SK-MEL-5 (cell line): ENCODE measurements around the gene PTGES3L. TPM values are rescaled to one million over a fixed set of nuclear protein-coding genes. Genes with fewer than 3 reads are reported as not detected.
"Not testable (repeated sequence)": the region's sequence is repeated elsewhere in the genome, so short reads cannot be mapped to it uniquely, and the experiment has no call there.

Source experiments
- DNase-seq: peaks from one replicate; pipeline ENCODE4 v3.0.0-alpha.2; 2016; ENCODE audit warnings: low read depth, low spot score
- in situ Hi-C: cut with HindIII; loops from 2 replicates; pipeline ENCODE4 v1.10.0; 2016; ENCODE audit warnings: low sequenced_read_pairs, high pct_unique_total_duplicates, low pct_unique_long_range_greater_than_20kb
- small RNA-seq, 2 experiments: library from RNA; depleted of rRNA; stranded (forward); fragments of <200 nt; gene quantifications; one replicate each; pipeline ENCODE3, GENCODE V24; 2014
- total RNA-seq: library from RNA; depleted of rRNA; stranded (reverse); fragments of >200 nt; shearing (Covaris generic); gene quantifications from 2 replicates; pipeline ENCODE4 v1.2.3, GENCODE V29; 2014; rRNA removed

PTGES3L gene
- total RNA-seq, 1 experiment from 2014 or later: 0.42 TPM

DNA sequence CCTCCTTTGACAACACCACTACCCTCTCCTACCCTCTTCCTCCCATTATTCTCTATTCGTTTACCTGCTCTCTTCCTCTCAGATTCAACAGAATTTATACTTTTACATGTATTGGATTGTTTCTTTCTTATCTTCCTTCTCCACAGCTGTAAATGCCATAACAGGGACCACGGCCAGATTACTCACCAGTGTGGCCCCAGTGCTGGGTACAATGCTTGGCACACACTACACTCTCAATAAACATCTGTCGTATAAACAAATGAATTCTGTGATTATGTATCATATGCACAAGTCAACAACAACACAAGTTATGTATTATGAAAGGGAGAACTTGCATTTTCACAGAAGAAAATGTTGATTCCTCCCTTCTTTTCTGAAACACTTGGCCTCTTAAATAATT is 35.7 kb downstream of the PTGES3L start:
- DNase-seq: no peak
- in situ Hi-C loops: no loop called here

DNA sequence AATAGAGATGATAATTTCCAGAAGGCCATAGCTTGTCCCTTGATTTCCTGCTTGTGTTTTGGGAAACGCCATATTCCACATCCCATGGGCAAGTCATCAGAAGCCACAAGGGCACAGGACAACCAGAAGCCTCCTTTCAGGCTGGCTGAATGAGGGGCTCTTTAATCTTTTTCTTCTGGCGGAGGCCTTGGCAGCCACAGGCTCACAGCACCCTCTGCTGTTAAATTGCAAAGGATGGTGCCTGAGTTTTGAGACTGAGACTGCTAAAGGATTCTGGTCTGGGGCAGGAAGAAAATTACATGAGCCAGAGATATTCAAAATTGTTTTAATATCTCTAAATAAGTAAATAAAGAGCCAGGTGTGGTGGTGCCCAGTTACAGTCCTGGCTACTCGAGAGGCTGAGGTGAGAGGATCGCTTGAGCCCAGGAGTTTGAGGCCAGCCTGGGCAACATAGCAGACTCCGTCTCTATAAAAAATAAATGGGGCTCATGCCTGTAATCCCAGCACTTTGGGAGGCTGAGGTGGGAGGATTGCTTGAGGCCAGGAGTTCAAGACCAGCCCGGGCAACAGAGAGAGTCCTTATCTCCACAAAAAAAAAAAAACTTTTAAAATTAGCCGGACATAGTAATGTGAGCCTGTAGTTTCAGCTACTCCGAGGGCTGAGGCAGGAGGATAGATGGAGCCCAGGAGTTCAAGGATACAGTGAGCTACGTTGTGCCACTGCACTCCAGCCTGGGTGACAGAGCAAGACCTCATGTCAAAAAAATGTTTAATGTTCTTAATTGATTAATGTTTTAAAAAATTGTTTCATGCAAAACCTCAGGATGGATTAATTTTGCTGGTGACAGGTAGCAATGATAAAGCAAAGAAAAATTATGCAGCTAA is 41.9 kb downstream of the PTGES3L start:
- DNase-seq: peak; percentile 85
- in situ Hi-C loops: no loop called here

DNA sequence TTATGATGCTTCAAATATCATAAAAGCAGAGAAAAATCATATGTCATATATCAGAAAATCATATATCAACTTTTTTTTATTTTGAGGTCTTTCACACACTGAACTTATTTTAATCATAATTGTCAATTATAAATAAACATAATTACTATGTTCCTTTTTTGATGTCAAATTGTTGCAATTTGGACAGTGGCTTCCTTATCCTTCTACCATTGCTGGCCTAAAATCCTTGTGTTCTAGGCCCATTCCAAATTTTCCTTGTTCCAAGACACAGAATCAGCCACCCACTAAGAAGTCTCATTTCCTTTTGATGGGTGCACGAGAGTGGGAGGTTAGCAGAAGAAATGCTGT is 50.4 kb downstream of the PTGES3L start:
- DNase-seq: no peak
- in situ Hi-C loops: no loop called here

DNA sequence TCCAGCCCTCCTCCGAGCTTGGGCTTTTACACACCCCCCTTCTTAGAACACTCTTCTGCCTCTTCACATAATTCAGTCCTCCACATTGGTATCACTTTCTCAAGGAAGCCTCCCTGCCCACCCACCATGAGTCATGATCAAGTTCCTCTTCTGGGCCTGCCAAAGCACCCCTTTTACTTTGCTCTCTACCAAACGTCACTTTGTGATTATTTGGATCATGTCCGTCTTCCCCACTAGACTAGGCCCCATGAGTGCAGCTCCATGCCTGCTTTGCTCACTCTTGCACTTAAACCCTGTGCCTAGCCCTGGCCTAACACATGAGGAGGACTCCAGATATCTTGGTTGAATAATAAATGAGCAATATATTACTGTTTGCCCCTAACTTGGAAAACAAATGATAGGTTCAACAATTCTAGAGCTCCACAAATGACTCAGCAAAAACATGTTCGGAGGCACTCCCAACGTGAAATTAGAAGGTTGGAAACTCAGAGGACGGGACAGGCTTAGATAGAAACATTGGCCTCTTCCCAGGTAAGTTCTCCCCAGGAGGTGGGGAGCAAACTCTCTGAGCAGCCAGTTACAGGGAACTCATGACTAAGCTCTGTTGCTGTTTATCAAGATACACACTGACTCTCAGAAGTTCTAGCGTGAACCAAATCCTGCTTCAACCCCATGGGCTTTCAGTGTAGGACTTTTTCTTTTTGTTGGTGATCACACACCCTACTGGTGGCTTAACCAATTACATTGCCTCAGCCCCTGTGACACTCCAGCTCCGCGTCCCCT is 51.0 kb downstream of the PTGES3L start:
- DNase-seq: peak; percentile 84
- in situ Hi-C loops: no loop called here

DNA sequence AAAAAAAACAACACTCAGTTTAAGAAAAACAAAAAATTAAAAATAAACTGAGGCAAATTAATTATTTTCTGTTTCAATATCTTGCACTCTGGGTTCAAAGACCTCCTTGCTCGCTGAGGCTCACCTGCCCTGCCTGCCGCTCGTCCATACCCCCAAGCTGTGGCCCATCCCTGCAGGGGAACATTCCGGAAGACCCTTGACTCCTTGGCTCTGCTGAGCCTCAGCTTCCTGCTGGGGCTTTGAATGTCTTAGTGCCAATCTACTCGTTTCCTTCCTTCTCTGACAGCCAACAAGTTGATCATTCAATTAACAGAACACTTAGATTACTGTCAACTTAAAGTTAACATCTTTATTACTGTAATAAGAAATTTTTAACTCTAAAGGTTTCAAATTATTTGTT is 55.0 kb downstream of the PTGES3L start:
- no peak for DNase-seq
- in situ Hi-C loops: no loop called here

DNA sequence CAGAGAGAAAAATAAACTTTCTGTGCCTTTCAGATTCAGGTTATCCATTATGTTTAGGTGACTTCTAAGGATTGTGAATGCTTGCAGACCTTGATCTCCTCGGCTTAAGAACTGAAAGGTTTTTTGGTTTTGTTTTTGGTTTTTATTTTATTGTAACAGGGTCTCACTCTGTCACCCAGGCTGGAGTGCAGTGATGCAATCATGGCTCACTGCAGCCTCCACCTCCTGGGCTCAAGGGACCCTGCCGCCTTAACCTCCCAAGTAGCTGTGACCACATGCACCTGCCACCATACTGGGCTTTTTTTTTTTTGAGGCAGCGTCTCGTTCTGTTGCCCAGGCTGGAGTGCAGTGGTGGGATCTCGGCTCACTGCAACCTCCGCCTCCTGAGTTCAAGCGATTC is 56.4 kb downstream of the PTGES3L start:
- in situ Hi-C loops, DNase-seq: not testable (repeated sequence)

DNA sequence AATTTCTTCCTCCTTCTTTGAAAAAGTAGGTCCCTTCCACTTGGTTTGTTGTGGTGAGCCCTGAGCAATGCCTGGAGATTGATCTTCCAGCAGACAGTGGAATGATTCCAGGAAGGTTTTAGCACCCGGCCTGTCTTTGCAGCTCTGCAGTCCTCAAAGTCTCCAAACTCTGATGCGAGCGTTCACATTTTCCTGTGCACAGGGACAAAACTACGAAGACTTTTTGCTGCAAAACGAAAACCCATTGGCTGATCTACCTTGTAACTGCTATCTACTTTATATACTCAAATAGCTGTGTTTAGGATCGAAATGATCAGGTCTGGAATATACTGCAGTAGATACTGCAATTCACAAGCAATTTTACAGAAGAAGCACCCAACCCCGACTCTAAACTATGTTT is 57.6 kb downstream of the PTGES3L start:
- in situ Hi-C loops: no loop called here

DNA sequence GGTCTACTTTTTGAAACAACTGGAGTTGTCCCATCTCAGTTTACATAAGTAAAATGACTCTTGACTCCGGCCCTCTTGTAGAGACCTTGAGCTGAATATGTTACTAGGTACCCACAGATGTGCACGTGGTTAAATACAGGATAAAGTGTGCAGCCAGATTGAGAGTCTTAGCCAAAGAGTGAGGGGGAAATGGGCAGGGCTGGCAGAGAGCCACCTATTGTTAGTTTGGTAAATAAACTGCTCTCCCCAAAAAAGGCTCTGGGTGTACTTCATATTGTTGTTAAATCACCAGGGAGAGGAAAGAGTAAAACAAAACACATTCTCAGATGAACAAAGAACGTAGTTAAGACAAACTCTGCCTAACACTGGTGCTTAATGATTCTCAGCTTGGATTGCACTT is 59.0 kb downstream of the PTGES3L start:
- DNase-seq: no peak
- in situ Hi-C loops: no loop called here

More for the DNA sequence above, 57.6 kb downstream of the PTGES3L start:
- no peak for DNase-seq

DNA sequence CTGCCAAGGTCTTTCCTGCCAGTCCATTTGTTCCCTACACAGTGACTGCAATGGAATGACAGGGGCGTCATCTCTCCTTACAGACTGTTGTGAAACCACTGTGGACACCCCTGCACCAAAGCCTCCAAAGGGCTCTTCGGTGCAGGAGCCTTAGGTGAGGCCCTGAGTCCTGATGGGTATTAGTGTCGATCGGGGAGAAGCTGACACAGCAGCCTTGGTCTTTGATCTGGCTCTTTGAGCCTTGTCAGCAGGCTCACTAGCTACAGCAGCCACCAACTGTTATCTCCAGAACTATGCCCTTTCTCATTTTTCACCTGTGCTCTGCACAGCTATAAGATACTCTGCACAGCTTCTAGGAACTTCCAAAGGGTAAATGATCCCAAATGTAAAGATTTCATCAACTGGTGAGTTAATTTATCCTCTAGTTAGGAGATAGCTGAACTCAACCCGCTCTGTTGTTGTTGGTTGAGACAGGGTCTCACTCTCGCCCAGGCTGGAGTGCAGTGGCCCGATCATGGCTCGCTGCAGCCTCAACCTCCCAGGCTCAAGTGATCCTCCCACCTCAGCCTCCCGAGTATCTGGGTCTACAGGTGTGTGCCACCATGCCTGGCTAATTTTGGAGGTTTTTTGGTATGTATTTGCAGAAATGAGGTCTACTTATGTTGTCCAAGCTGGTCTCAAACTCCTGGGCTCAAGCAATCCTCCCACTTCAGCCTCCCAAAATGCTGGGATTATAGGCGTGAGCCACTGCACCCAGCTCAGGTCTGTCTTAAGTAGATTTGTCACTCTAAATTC is 59.6 kb downstream of the PTGES3L start:
- in situ Hi-C loops: no loop called here
- DNase-seq: no peak

DNA sequence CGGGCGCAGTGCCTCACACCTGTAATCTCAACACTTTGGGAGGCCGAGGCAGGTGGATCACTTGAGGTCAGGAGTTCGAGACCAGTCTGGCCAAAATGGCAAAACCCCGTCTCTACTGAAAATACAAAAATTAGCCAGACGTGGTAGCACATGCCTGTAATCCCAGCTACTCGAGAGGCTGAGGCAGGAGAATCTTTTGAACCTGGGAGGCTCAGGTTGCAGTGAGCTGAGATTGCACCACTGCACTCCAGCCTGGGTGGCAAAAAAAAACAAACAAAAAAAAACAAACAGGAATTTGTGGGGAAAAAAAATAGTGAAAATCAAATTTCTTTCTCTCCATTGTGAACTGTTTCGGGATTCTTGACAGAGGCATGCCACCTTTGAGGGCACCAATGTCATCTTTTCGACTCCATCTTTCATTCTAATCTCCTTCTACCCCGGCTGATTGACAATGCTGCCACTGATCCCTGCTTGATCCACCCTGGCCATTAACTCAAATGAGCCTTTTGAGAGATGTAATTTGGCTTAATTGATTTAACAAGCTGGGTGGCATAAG is 60.3 kb downstream of the PTGES3L start:
- in situ Hi-C loops, DNase-seq: not testable (repeated sequence)

DNA sequence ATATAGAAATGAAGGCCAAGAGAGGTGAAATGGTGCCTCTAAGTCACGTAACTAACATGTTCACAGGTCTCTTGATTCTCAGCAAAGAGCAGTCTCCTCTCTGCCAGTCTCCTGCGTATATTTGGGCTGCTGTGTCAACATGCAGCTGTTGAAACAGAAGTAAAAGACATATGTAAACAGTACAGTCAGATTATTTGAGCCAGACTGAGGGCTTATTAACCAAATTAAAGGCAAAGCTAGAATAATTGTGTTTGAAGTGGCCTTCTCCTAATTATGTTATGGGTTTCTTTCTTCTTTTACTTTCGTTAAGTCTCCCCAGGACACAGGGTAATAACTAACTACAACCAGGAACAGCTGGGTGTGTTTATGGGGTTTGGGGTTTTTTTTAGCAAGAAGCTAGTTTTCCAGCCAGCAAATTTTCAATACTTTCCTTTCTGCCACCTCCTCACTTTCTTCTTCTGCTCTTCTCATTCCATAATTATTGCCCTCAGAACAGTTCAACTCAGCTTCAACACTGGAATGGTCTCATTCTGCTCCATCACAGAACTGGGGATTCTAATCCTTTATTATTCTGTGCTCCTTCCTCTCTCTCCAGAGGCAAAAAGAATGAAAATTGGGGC is 60.9 kb downstream of the PTGES3L start:
- in situ Hi-C loops: no loop called here

More for the DNA sequence above, 60.9 kb downstream of the PTGES3L start:
- no peak for DNase-seq

Small RNA genes within 50 kb of the gene (small RNA-seq; reads per million reads assigned to genes)
- gene AARSD1 (0.02 to 0.19 reads per million in 2 experiments), gene RF00561 (0 reads per million in 2 experiments)

Other genes with a start within 250 kb of the PTGES3L start
- 14.4 and 15.4 TPM in 2 replicates for gene EZH1, start 235.0 kb downstream of the PTGES3L start, total RNA-seq
- not detected in 2 replicates for gene RAMP2, start 218.9 kb downstream of the PTGES3L start, total RNA-seq
- 125 and 127 TPM in 2 replicates for gene VPS25, start 206.6 kb downstream of the PTGES3L start, total RNA-seq
- gene WNK4, start 199.5 kb downstream of the PTGES3L start, total RNA-seq: 0.21 and 0.53 TPM in 2 replicates
- 123 and 145 TPM in 2 replicates for gene COA3, start 181.4 kb downstream of the PTGES3L start, total RNA-seq
- 0.05 and 0.37 TPM in 2 replicates for gene CNTD1, start 181.2 kb downstream of the PTGES3L start, total RNA-seq
- gene BECN1, start 155.8 kb downstream of the PTGES3L start, total RNA-seq: 149 and 159 TPM in 2 replicates
- 139 and 154 TPM in 2 replicates for gene PSME3, start 146.7 kb downstream of the PTGES3L start, total RNA-seq
- 0.26 and 0.69 TPM in 2 replicates for gene AOC2, start 135.5 kb downstream of the PTGES3L start, total RNA-seq
- gene AOC3, start 128.9 kb downstream of the PTGES3L start, total RNA-seq: 0.26 TPM in 1 of 2 replicates, not detected in the other
- not detected in 2 replicates for gene G6PC1, start 79.3 kb downstream of the PTGES3L start, total RNA-seq
- gene AARSD1, start 15.6 kb downstream of the PTGES3L start, total RNA-seq: 24.3 and 26.7 TPM in 2 replicates
- 6.2 and 7.2 TPM in 2 replicates for gene RUNDC1, start 485 bp upstream of the PTGES3L start, total RNA-seq
- 2,384 and 3,000 TPM in 2 replicates for gene RPL27, start 18.3 kb upstream of the PTGES3L start, total RNA-seq
- 55.8 and 63.1 TPM in 2 replicates for gene IFI35, start 26.7 kb upstream of the PTGES3L start, total RNA-seq
- gene VAT1, start 42.3 kb upstream of the PTGES3L start, total RNA-seq: 315 and 329 TPM in 2 replicates
- not detected in 2 replicates for gene RND2, start 45.2 kb upstream of the PTGES3L start, total RNA-seq
- gene BRCA1, start 145.3 kb upstream of the PTGES3L start, total RNA-seq: 45.9 and 51.5 TPM in 2 replicates
- 88.6 and 95.0 TPM in 2 replicates for gene NBR1, start 191.1 kb upstream of the PTGES3L start, total RNA-seq
- 1.2 and 1.3 TPM in 2 replicates for gene TMEM106A, start 231.8 kb upstream of the PTGES3L start, total RNA-seq
- gene CCDC200, start 248.5 kb upstream of the PTGES3L start, total RNA-seq: not detected in 2 replicates